HepG2 (cell line): ENCODE measurements around the gene LENG1. TPM values are rescaled to one million over a fixed set of nuclear protein-coding genes. Genes with fewer than 3 reads are reported as not detected.

ENCODE experiments used
- MBD4 ChIP-seq: IDR thresholded peaks from 2 replicates; pipeline ENCODE4 v1.6.1; 2012; ENCODE audit warnings: low read length, inconsistent platforms, borderline replicate concordance
- SPEN ChIP-seq: sonication (generic); formaldehyde crosslinking; IDR thresholded peaks from 2 replicates; pipeline ENCODE4 v1.5.1; 2020; ENCODE audit warnings: low read depth, mild to moderate bottlenecking, missing genetic modification reagents
- ZNF776 ChIP-seq: sonication (generic); formaldehyde crosslinking; IDR thresholded peaks from 2 replicates; pipeline ENCODE4 v1.4.0; 2020; ENCODE audit warnings: mild to moderate bottlenecking, missing genetic modification reagents
- ZSCAN12 ChIP-seq: sonication (generic); formaldehyde crosslinking; IDR thresholded peaks from 2 replicates; pipeline ENCODE4 v1.9.0; 2021; ENCODE audit warnings: mild to moderate bottlenecking, missing genetic modification reagents
- ZSCAN31 ChIP-seq: sonication (generic); formaldehyde crosslinking; IDR thresholded peaks from 2 replicates; pipeline ENCODE4 v1.5.0; 2020; ENCODE audit warnings: low read depth, mild to moderate bottlenecking, missing genetic modification reagents
- polyA plus RNA-seq, 8 experiments: library from polyadenylated mRNA; depleted of rRNA in 3 of 8; stranded (reverse) in 7 of 8; unstranded in 1 of 8; fragments of >200 nt; fragmentation: Illumina TruSeq in 4 of 8; extraction: Trizol in 4 of 8; gene quantifications; 2 replicates each; pipeline versions ENCODE4 v1.2.1 to v1.2.3, GENCODE V29; 2011 to 2016; ENCODE audit warnings: low read depth in 4 of 8, missing spikeins in 1 of 8, mixed read lengths in 1 of 8; ENCODE audit not compliant: insufficient read depth in 1 of 8
- total RNA-seq, 5 experiments: library from RNA; depleted of rRNA; stranded (reverse); fragments of >200 nt; fragmentation: Illumina TruSeq; extraction: Trizol; gene quantifications; 2 replicates each; pipeline ENCODE4 v1.2.3, GENCODE V29; 2016; ENCODE audit warnings: low read depth in 1 of 5
- TF ChIP-seq, protein P1 (sequence below): sonication (generic); formaldehyde crosslinking; IDR thresholded peaks from 2 replicates; pipeline ENCODE4 v1.9.0; 2021; ENCODE audit warnings: missing genetic modification reagents, mild to moderate bottlenecking, borderline replicate concordance
- TF ChIP-seq, protein P2 (sequence below): sonication (generic); formaldehyde crosslinking; IDR thresholded peaks from 2 replicates; pipeline ENCODE4 v1.8.1; 2023; ENCODE audit warnings: mild to moderate bottlenecking, missing genetic modification reagents, borderline replicate concordance
- TF ChIP-seq, protein P3 (sequence below): sonication (generic); formaldehyde crosslinking; IDR thresholded peaks from 2 replicates; pipeline ENCODE4 v1.5.0; 2020; ENCODE audit warnings: missing genetic modification reagents
- TF ChIP-seq, protein P4 (sequence below): sonication (generic); formaldehyde crosslinking; IDR thresholded peaks from 2 replicates; pipeline ENCODE4 v1.4.0; 2020; ENCODE audit warnings: missing genetic modification reagents
- TF ChIP-seq, protein P5 (sequence below), 2 experiments: sonication (generic) in 1 of 2; formaldehyde crosslinking in 1 of 2; IDR thresholded peaks; 2 replicates each; pipeline versions ENCODE4 v1.4.0 to v1.6.1; 2018 to 2020; ENCODE audit warnings: missing genetic modification reagents in 2 of 2, borderline replicate concordance in 1 of 2, low read depth in 1 of 2, mild to moderate bottlenecking in 1 of 2, missing biosample characterization in 1 of 2
- TF ChIP-seq, protein P6 (sequence below): sonication (generic); formaldehyde crosslinking; IDR thresholded peaks from 2 replicates; pipeline ENCODE4 v1.4.0; 2020; ENCODE audit warnings: missing genetic modification reagents, borderline replicate concordance

The LENG1 gene
- total and polyA plus RNA-seq, 2 of the 13 experiments (the other 11 are each of a cell fraction or from before 2014, with no cell fraction given), result 1.8 to 3.8 TPM

DNA sequence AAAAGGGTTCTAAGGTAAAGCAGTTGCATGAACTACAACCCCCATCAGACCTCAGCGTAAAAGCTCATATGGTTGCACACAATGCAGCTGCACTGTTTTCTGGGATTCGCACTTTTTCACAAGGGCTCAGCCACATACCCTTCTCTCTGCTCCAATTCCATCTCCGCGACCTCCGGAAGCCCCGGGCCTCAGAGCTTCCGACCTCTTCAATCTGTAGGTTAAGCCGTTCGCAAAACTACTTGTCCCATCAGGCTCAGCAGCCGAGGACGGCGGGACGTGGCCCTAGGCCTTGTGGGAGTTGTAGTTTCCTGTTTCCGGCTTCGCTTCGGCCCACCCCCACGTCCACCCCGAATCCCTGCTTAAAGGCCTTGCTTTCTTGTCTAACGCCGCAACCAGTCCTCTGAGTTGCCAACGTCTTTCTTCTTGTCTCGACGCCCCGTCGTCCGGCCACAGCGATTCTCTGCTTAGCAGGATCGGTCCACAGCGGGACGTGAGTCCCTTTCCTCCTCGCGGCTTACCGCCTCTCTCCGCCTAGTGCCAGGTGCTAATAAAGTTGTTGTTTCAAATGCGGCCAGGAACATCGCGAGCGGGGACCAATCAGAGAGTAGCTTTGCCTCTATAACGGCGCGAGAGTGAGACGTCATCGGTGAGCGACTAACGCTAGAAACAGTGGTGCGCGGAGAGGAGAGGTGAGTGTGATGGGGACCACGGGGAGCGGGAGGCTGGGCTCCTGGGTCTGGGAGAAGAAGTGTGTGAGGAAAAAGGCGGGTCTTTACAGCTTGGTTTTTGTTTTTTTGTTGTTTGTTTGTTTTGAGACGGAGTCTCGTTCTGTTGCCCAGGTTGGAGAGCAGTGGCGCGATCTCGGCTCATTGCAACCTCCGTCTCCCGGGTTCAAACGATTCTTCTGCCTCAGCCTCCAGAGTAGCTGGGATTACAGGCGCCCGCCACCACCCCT, 44.1 kb downstream of the LENG1 start, which contains the start of the genes PRPF31 and TFPT (continued):
- no peak for TF ChIP-seq ZSCAN31
- TF ChIP-seq, protein P1, sequence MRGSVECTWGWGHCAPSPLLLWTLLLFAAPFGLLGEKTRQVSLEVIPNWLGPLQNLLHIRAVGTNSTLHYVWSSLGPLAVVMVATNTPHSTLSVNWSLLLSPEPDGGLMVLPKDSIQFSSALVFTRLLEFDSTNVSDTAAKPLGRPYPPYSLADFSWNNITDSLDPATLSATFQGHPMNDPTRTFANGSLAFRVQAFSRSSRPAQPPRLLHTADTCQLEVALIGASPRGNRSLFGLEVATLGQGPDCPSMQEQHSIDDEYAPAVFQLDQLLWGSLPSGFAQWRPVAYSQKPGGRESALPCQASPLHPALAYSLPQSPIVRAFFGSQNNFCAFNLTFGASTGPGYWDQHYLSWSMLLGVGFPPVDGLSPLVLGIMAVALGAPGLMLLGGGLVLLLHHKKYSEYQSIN (CRISPR knock-in tag), result no peak
- TF ChIP-seq MBD4, result no peak
- TF ChIP-seq ZSCAN12 (CRISPR knock-in tag), result no peak
- no peak; the same call in 1 of the 2 replicates for TF ChIP-seq ZNF776 (CRISPR knock-in tag)
- TF ChIP-seq, protein P2, sequence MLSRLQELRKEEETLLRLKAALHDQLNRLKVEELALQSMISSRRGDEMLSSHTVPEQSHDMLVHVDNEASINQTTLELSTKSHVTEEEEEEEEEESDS, result no peak
- TF ChIP-seq, protein P3, sequence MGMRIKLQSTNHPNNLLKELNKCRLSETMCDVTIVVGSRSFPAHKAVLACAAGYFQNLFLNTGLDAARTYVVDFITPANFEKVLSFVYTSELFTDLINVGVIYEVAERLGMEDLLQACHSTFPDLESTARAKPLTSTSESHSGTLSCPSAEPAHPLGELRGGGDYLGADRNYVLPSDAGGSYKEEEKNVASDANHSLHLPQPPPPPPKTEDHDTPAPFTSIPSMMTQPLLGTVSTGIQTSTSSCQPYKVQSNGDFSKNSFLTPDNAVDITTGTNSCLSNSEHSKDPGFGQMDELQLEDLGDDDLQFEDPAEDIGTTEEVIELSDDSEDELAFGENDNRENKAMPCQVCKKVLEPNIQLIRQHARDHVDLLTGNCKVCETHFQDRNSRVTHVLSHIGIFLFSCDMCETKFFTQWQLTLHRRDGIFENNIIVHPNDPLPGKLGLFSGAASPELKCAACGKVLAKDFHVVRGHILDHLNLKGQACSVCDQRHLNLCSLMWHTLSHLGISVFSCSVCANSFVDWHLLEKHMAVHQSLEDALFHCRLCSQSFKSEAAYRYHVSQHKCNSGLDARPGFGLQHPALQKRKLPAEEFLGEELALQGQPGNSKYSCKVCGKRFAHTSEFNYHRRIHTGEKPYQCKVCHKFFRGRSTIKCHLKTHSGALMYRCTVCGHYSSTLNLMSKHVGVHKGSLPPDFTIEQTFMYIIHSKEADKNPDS (CRISPR knock-in tag), result no peak
- TF ChIP-seq, protein P4, sequence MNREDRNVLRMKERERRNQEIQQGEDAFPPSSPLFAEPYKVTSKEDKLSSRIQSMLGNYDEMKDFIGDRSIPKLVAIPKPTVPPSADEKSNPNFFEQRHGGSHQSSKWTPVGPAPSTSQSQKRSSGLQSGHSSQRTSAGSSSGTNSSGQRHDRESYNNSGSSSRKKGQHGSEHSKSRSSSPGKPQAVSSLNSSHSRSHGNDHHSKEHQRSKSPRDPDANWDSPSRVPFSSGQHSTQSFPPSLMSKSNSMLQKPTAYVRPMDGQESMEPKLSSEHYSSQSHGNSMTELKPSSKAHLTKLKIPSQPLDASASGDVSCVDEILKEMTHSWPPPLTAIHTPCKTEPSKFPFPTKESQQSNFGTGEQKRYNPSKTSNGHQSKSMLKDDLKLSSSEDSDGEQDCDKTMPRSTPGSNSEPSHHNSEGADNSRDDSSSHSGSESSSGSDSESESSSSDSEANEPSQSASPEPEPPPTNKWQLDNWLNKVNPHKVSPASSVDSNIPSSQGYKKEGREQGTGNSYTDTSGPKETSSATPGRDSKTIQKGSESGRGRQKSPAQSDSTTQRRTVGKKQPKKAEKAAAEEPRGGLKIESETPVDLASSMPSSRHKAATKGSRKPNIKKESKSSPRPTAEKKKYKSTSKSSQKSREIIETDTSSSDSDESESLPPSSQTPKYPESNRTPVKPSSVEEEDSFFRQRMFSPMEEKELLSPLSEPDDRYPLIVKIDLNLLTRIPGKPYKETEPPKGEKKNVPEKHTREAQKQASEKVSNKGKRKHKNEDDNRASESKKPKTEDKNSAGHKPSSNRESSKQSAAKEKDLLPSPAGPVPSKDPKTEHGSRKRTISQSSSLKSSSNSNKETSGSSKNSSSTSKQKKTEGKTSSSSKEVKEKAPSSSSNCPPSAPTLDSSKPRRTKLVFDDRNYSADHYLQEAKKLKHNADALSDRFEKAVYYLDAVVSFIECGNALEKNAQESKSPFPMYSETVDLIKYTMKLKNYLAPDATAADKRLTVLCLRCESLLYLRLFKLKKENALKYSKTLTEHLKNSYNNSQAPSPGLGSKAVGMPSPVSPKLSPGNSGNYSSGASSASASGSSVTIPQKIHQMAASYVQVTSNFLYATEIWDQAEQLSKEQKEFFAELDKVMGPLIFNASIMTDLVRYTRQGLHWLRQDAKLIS (CRISPR knock-in tag), result no peak
- TF ChIP-seq, protein P5, sequence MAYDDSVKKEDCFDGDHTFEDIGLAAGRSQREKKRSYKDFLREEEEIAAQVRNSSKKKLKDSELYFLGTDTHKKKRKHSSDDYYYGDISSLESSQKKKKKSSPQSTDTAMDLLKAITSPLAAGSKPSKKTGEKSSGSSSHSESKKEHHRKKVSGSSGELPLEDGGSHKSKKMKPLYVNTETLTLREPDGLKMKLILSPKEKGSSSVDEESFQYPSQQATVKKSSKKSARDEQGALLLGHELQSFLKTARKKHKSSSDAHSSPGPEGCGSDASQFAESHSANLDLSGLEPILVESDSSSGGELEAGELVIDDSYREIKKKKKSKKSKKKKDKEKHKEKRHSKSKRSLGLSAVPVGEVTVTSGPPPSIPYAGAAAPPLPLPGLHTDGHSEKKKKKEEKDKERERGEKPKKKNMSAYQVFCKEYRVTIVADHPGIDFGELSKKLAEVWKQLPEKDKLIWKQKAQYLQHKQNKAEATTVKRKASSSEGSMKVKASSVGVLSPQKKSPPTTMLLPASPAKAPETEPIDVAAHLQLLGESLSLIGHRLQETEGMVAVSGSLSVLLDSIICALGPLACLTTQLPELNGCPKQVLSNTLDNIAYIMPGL (CRISPR knock-in tag; IDR thresholded peaks at IDR 0.05; ENCODE audit: borderline replicate concordance in 1 of 2, low read depth in 1 of 2), result peak; percentile 57 to 83
- TF ChIP-seq, protein P6, sequence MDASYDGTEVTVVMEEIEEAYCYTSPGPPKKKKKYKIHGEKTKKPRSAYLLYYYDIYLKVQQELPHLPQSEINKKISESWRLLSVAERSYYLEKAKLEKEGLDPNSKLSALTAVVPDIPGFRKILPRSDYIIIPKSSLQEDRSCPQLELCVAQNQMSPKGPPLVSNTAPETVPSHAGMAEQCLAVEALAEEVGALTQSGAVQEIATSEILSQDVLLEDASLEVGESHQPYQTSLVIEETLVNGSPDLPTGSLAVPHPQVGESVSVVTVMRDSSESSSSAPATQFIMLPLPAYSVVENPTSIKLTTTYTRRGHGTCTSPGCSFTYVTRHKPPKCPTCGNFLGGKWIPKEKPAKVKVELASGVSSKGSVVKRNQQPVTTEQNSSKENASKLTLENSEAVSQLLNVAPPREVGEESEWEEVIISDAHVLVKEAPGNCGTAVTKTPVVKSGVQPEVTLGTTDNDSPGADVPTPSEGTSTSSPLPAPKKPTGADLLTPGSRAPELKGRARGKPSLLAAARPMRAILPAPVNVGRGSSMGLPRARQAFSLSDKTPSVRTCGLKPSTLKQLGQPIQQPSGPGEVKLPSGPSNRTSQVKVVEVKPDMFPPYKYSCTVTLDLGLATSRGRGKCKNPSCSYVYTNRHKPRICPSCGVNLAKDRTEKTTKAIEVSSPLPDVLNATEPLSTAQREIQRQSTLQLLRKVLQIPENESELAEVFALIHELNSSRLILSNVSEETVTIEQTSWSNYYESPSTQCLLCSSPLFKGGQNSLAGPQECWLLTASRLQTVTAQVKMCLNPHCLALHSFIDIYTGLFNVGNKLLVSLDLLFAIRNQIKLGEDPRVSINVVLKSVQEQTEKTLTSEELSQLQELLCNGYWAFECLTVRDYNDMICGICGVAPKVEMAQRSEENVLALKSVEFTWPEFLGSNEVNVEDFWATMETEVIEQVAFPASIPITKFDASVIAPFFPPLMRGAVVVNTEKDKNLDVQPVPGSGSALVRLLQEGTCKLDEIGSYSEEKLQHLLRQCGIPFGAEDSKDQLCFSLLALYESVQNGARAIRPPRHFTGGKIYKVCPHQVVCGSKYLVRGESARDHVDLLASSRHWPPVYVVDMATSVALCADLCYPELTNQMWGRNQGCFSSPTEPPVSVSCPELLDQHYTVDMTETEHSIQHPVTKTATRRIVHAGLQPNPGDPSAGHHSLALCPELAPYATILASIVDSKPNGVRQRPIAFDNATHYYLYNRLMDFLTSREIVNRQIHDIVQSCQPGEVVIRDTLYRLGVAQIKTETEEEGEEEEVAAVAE (CRISPR knock-in tag), result peak; percentile 88
- TF ChIP-seq SPEN (CRISPR knock-in tag), result peak; percentile 97
